Keratinocyte (primary cell): ENCODE results near the gene CD99L2. TPM values are rescaled to one million over a fixed set of nuclear protein-coding genes. Genes with fewer than 3 reads are reported as not detected.

Source experiments
- DNase-seq: peaks from one replicate; pipeline ENCODE4 v3.0.0-alpha.2; 2011; ENCODE audit warnings: low read depth, missing footprints, low spot score
- FAIRE-seq: peaks from 2 replicates; lab custom pipeline; 2011; peaks lifted over from hg19 to GRCh38; lab: Jason Lieb, UNC
- H2AFZ ChIP-seq: 2 replicates; pipeline ENCODE4 v1.6.0; 2012; ENCODE audit warnings: low read length, control low read depth, inconsistent platforms; ENCODE audit not compliant: control insufficient read depth
- H3K27ac ChIP-seq: 2 replicates; pipeline ENCODE4 v1.5.1; 2011; ENCODE audit warnings: low read length; ENCODE audit not compliant: control insufficient read depth, insufficient read depth
- H3K27me3 ChIP-seq: 3 replicates; pipeline ENCODE4 v1.6.0; 2011; ENCODE audit warnings: low read length; ENCODE audit not compliant: control insufficient read depth, insufficient read depth; ENCODE audit errors: extremely low read depth
- H3K36me3 ChIP-seq, 2 experiments: 2 replicates in 1 of 2; 3 replicates in 1 of 2; pipeline ENCODE4 v1.5.1; 2011; ENCODE audit warnings: low read length in 2 of 2, mild to moderate bottlenecking in 1 of 2; ENCODE audit not compliant: control insufficient read depth in 2 of 2, insufficient read depth in 2 of 2; ENCODE audit errors: extremely low read depth in 1 of 2
- H3K4me1 ChIP-seq: 3 replicates; pipeline ENCODE4 v1.5.1; 2011; ENCODE audit warnings: low read length; ENCODE audit not compliant: control insufficient read depth, insufficient read depth; ENCODE audit errors: extremely low read depth
- H3K4me2 ChIP-seq: 3 replicates; pipeline ENCODE4 v1.6.0; 2011; ENCODE audit warnings: low read depth, low read length; ENCODE audit not compliant: control insufficient read depth, insufficient read depth; ENCODE audit errors: extremely low read depth
- H3K4me3 ChIP-seq, 3 experiments: fragments of 200-600 bp in 1 of 3; sonication (generic) in 1 of 3; 2 replicates in 2 of 3; 3 replicates in 1 of 3; pipeline ENCODE4 v1.5.1; 2011 to 2016; ENCODE audit warnings: low read length in 3 of 3, mild to moderate bottlenecking in 3 of 3, control low read depth in 2 of 3, inconsistent platforms in 1 of 3, low read depth in 1 of 3, mixed read lengths in 1 of 3, mixed run types in 1 of 3, moderate library complexity in 1 of 3; ENCODE audit not compliant: control insufficient read depth in 2 of 3, insufficient read depth in 2 of 3; ENCODE audit errors: extremely low read depth in 1 of 3
- H3K79me2 ChIP-seq: 2 replicates; pipeline ENCODE4 v1.6.0; 2012; ENCODE audit warnings: low read length; ENCODE audit not compliant: control insufficient read depth, insufficient read depth
- H3K9ac ChIP-seq: 3 replicates; pipeline ENCODE4 v1.6.0; 2011; ENCODE audit warnings: low read length; ENCODE audit not compliant: control insufficient read depth, insufficient read depth; ENCODE audit errors: extremely low read depth
- H3K9me1 ChIP-seq: 3 replicates; pipeline ENCODE4 v1.6.0; 2011; ENCODE audit warnings: low read length; ENCODE audit not compliant: control insufficient read depth, insufficient read depth; ENCODE audit errors: extremely low read depth
- H3K9me3 ChIP-seq: 2 replicates; pipeline ENCODE4 v1.5.1; 2012; ENCODE audit warnings: low read depth, low read length; ENCODE audit not compliant: control insufficient read depth
- H4K20me1 ChIP-seq: 3 replicates; pipeline ENCODE4 v1.6.0; 2011; ENCODE audit warnings: low read length; ENCODE audit not compliant: control insufficient read depth, insufficient read depth; ENCODE audit errors: extremely low read depth
- CTCF ChIP-seq, 3 experiments: IDR thresholded peaks in 1 of 3; conservative IDR thresholded peaks in 1 of 3; optimal IDR thresholded peaks in 1 of 3; 2 replicates in 2 of 3; 3 replicates in 1 of 3; pipeline versions ENCODE3 to v1.5.1; 2011; ENCODE audit warnings: low read length in 3 of 3, mild to moderate bottlenecking in 3 of 3, moderate library complexity in 2 of 3, control low read depth in 1 of 3, inconsistent platforms in 1 of 3; ENCODE audit not compliant: insufficient read depth in 2 of 3; ENCODE audit errors: extremely low read depth in 1 of 3
- EZH2 ChIP-seq: IDR thresholded peaks from one replicate; pipeline ENCODE4 v1.6.1; 2012; ENCODE audit warnings: inconsistent platforms, mild to moderate bottlenecking, low read length, moderate library complexity
- dilution Hi-C: fragments of 300-500 bp; cut with MboI; formaldehyde crosslinking; loops from one replicate; pipeline ENCODE4 v1.7.0; 2020; ENCODE audit warnings: low sequenced_read_pairs; ENCODE audit not compliant: extremely low pct_ligation_motif_present
- polyA plus RNA-seq, 5 experiments: library from polyadenylated mRNA; depleted of rRNA in 3 of 5; stranded (reverse) in 3 of 5; stranded (forward) in 1 of 5; unstranded in 1 of 5; fragments of >200 nt; gene quantifications; 1 replicate in 1 of 5; 2 replicates in 3 of 5; 3 replicates in 1 of 5; pipeline versions ENCODE4 v1.2.1 to v1.2.3, GENCODE V29; 2011 to 2012; ENCODE audit warnings: missing spikeins in 2 of 5, low read depth in 1 of 5, low replicate concordance in 1 of 5

The CD99L2 gene
- polyA plus RNA-seq, 1 donor (not counting 4 experiments of a cell fraction or from before 2014, with no cell fraction given): 14.4 TPM

GRCh38 chrX:150821971-150822370, 76.5 kb downstream of the CD99L2 start:
- Histone ChIP-seq H3K9ac (no peak overlapping the region), H3K36me3 (no peaks in the 10 kb centered on the region), H3K9me1 (no peaks in the 10 kb centered on the region), H2AFZ (no peak overlapping the region), H3K27me3 (no peaks in the 10 kb centered on the region), H3K4me3 (no peak overlapping the region), H3K9me3 (peaks cover 2% of the 10 kb centered on the region), H3K4me1 (no peaks in the 10 kb centered on the region), H4K20me1 (no peaks in the 10 kb centered on the region), H3K27ac (no peak overlapping the region), H3K4me2 (no peak overlapping the region), H3K79me2 (no peaks in the 10 kb centered on the region)
- dilution Hi-C loops: no loop called here
- DNase-seq (no peak), FAIRE-seq (no peak)
- TF ChIP-seq EZH2: no peak
- no peak for TF ChIP-seq CTCF (optimal IDR thresholded peaks at IDR 0.05 in 1 of 3, IDR thresholded peaks at IDR 0.05 in 1 of 3, conservative IDR thresholded peaks at IDR 0.05 in 1 of 3; ENCODE audit: extremely low read depth in 1 of 3, insufficient read depth in 2 of 3, low read length in 3 of 3)

DNA sequence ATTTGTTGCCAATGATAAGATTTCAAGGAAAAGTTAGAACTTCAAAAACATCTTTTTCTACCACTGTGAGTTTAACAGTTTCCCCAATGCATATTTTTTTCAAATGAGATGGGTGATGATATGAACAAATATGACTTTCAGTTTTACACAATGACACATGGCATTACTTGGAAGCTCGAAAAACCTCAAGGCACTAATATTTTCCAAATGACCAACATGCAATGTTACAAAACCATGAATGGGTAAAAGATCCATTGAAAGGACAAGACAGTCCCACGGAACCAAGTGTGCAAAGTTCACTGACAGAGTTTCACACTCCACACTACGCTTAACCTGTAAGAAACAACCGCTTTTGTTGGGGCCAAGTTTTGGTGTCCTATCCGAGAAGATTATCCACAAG, 84.5 kb downstream of the CD99L2 start:
- no peaks in the 10 kb centered on the region for H3K4me1 ChIP-seq
- no peak overlapping the region for H2AFZ ChIP-seq
- H3K27ac ChIP-seq: no peak overlapping the region
- H3K79me2 ChIP-seq: no peaks in the 10 kb centered on the region
- dilution Hi-C loops: no loop called here
- DNase-seq: no peak
- no peak overlapping the region for H3K4me2 ChIP-seq
- H3K36me3 ChIP-seq: no peaks in the 10 kb centered on the region
- no peaks in the 10 kb centered on the region for H3K9me1 ChIP-seq
- H3K4me3 ChIP-seq: no peak overlapping the region
- TF ChIP-seq CTCF (optimal IDR thresholded peaks at IDR 0.05 in 1 of 3, IDR thresholded peaks at IDR 0.05 in 1 of 3, conservative IDR thresholded peaks at IDR 0.05 in 1 of 3; ENCODE audit: extremely low read depth in 1 of 3, insufficient read depth in 2 of 3, low read length in 3 of 3) (no peak), EZH2 (no peak)
- no peak overlapping the region for H3K9ac ChIP-seq
- H3K27me3 ChIP-seq: no peaks in the 10 kb centered on the region
- peak; percentile 61 for FAIRE-seq
- no peaks in the 10 kb centered on the region for H3K9me3 ChIP-seq
- H4K20me1 ChIP-seq: no peaks in the 10 kb centered on the region
